Omental fat pad (tissue), 4 donors: ENCODE results near the gene CASP6. TPM values are rescaled to one million over a fixed set of nuclear protein-coding genes. Genes with fewer than 3 reads are reported as not detected.
"Not testable (repeated sequence)": the region's sequence is repeated elsewhere in the genome, so short reads cannot be mapped to it uniquely, and the experiment has no call there.

ENCODE experiments used
- ATAC-seq: fragments of 150-250 bp; one replicate; pipeline ENCODE4 v1.9.1; 2016; ENCODE audit warnings: mild to moderate bottlenecking, moderate library complexity; ENCODE audit not compliant: low FRiP score
- DNase-seq: peaks from one replicate; pipeline ENCODE4 v3.0.0-alpha.2; 2019; ENCODE audit warnings: low spot score
- total RNA-seq, 4 donors: library from RNA; depleted of rRNA; stranded (reverse); fragments of >200 nt; gene quantifications; one replicate each; pipeline ENCODE4 v1.1.0, GENCODE V29; 2016
- TF ChIP-seq, protein P1 (sequence below), 3 donors: fragments of 450-650 bp; IDR thresholded peaks; one replicate each; pipeline ENCODE4 v1.5.1; 2016 to 2017; ENCODE audit warnings: antibody characterized with exemption in 3 of 3, mild to moderate bottlenecking in 3 of 3, moderate library complexity in 2 of 3

Gene CASP6
- total RNA-seq, 4 donors from 2014 or later = 9.4 to 24.8 (median 15.7) TPM

DNA sequence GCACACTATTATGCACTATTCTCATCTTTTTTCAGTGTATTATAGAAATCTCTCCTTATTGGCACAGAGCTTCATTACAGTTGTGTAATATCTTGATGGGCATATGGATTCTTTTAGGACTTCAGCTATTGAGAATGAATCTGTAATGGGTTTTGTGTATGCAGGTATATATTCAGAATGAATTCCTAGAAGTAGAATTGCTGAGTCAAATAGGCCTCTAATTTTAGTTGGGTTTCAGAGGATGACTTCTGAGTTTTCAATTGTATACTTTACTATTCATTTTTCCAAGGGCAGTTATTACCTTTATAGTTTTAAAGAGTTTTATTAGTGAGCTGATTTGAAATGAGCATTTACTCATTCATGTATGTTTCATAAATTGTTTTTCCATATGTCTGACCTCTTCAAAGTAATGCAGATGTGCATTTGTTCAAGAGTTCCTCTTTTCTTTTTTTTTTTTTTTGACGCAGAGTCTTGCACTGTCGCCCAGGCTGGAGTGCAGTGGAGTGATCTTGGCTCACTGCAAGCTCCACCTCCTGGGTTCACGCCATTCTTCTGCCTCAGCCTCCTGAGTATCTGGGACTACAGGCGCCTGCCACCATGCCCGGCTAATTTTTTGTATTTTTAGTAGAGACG is 19.5 kb downstream of the CASP6 start:
- ATAC-seq = no peak
- TF ChIP-seq, protein P1, sequence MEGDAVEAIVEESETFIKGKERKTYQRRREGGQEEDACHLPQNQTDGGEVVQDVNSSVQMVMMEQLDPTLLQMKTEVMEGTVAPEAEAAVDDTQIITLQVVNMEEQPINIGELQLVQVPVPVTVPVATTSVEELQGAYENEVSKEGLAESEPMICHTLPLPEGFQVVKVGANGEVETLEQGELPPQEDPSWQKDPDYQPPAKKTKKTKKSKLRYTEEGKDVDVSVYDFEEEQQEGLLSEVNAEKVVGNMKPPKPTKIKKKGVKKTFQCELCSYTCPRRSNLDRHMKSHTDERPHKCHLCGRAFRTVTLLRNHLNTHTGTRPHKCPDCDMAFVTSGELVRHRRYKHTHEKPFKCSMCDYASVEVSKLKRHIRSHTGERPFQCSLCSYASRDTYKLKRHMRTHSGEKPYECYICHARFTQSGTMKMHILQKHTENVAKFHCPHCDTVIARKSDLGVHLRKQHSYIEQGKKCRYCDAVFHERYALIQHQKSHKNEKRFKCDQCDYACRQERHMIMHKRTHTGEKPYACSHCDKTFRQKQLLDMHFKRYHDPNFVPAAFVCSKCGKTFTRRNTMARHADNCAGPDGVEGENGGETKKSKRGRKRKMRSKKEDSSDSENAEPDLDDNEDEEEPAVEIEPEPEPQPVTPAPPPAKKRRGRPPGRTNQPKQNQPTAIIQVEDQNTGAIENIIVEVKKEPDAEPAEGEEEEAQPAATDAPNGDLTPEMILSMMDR (IDR thresholded peaks at IDR 0.05) = no peak
- DNase-seq = no peak

DNA sequence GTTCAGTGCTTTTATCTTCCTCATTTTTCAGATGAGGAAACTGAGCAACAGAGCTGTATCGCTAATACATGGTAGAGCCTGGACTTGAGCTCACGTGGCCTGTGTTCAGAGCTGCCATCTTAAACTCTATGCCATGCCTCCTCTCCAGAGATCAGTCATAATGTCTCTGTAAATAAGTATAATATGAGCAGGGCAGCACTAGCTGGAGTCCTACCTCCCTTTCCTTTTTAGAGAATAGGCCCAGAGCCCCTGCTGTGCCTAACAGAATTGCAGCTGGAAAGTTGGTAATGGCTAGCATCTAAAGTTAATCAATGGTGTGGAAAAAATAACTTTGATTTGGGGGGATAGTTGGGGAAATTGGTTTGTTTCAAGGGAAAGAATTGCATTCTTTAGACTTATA is 20.4 kb downstream of the CASP6 start:
- DNase-seq (no peak), ATAC-seq (no peak)
- TF ChIP-seq, protein P1 (IDR thresholded peaks at IDR 0.05) = no peak

DNA sequence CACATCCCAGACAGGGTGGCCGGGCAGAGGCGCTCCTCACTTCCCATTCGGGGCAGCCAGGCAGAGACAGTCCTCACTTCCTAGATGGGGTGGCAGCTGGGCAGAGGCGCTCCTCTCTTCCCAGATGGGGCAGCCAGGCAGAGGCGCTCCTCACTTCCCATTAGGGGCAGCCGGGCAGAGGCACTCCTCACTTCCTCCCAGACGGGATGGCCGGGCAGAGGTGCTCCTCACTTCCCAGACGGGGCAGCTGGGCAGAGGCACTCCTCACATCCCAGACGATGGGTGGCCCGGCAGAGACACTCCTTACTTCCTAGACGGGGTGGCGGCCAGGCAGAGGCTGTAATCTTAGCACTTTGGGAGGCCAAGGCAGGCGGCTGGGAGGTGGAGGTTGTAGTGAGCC is 24.3 kb downstream of the CASP6 start:
- ATAC-seq, DNase-seq: not testable (repeated sequence)

DNA sequence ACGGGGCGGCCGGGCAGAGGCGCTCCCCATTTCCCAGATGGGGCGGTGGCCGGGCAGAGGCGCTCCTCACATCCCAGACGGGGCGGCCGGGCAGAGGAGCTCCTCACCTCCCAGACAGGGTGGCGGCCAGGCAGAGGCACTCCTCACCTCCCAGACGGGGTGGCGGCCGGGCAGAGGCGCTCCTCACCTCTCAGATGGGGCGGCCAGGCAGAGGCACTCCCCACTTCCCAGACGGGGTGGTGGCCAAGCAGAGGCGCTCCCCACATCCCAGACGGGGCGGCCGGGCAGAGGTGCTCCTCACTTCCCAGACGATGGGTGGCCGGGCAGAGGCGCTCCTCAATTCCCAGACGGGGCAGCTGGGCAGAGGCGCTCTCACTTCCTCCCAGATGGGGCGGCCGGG is 24.8 kb downstream of the CASP6 start:
- not testable (repeated sequence) for DNase-seq, ATAC-seq

DNA sequence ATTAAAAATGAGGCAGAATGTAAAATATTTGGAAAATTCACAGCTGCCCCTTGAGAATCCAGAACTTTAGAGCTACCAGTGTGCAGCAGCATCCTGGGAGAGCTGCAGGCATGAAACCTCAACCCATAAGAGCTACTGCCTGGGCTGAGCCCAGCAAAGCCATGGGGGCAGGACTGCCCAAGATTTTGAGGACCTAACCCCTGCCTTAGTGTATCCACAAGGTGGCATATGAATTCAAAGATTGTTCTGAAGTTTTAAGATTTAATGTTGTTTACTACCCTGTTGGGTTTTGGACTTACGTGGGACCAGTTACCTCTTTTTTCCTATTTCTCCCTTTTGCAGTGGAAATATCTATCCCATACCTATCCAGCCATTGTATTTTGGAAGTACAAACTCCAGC is 26.4 kb downstream of the CASP6 start:
- ATAC-seq = no peak
- DNase-seq = no peak
- TF ChIP-seq, protein P1 (IDR thresholded peaks at IDR 0.05) = no peak

DNA sequence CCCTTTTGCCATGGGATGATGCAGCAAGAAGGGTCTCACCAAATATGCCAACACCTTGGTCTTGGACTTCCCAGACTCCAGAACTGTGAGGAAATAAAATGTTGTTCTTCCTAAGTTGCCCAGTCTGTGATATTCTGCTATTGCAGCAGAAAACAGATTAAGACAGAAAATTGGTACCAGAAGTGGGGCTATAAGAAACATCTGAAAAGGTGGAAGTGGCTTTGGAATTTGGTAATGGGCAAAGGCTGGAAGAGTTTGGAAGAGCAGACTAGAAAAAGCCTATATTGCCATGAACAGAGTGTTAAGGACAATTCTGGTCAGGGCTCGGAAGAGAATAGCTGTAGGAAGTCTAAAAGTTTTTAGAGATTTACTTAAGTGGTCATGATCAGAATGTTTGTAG is 27.4 kb downstream of the CASP6 start:
- DNase-seq (no peak), ATAC-seq (no peak)
- TF ChIP-seq, protein P1 (IDR thresholded peaks at IDR 0.05) = no peak

DNA sequence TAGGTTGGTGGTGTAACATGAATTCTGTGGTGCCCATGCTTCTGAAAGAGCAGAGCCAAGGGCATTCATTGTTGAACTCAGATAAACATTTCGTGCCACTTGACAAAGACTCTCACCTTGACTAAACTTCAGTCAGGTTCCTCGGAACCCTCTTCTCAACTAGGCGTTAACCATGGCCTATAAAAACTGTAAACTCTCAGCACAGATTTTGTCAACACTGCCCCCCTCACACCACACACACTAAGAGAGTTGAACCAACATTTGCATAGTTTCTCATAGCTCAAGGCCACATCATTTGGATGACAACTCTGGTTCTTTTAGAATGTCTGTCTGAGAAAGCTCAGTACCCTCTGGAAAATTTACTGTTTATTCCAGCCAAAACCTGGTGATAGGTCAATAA is 28.1 kb downstream of the CASP6 start:
- DNase-seq (no peak), ATAC-seq (no peak)
- TF ChIP-seq, protein P1 (IDR thresholded peaks at IDR 0.05) = no peak

DNA sequence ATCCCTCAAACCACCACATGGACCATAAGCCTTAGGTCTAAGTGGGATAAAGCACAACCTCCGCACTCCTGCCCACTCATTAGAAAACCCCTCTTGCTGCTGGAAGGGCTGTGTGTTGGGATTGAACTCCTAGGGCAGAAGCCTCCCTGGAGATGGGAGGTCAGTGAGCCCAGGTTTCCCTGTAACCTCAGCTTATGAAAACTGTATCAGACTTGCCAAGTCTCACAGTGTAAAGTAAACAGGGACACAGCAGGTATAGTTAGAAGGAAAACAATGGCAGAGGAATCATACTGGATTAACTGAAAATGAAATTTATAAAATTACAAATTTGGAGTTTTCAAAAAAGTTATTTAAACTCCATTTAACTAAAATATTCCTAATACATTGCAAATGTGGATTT is 29.9 kb downstream of the CASP6 start:
- DNase-seq = no peak
- ATAC-seq = no peak
- TF ChIP-seq, protein P1 (IDR thresholded peaks at IDR 0.05) = no peak
